ENCODE results near the gene MAP3K2.
A peak's percentile ranks its signal among the peaks of the same experiment; 100 is the strongest.

GRCh38 chr2:127355407-127356008 is 32.3 kb downstream of the MAP3K2 start:
- TF ChIP-seq CTCF (conservative IDR thresholded peaks at IDR 0.05; ENCODE audit: low read depth, low read length): peak; percentile 90
- no peak for TF ChIP-seq EZH2phosphoT487 (IDR thresholded peaks at IDR 0.05; ENCODE audit: borderline replicate concordance, low read length)
- TF ChIP-seq EZH2 (IDR thresholded peaks at IDR 0.05; ENCODE audit: low read length, unreplicated experiment): no peak

Data from PC-3 (cell line).